GM21528 (cell line): ENCODE data around the gene KIFC3.
A peak's percentile ranks its signal among the peaks of the same experiment; 100 is the strongest.
"Not testable (repeated sequence)": the region's sequence is repeated elsewhere in the genome, so short reads cannot be mapped to it uniquely, and the experiment has no call there.

Experiments used
- ATAC-seq: cut with Tn5 transposase; IDR thresholded peaks from one replicate; pipeline ENCODE4 v1.9.1; 2021; ENCODE audit warnings: mild to moderate bottlenecking, moderate library complexity; ENCODE audit not compliant: unreplicated experiment, low FRiP score

KIFC3 gene

DNA sequence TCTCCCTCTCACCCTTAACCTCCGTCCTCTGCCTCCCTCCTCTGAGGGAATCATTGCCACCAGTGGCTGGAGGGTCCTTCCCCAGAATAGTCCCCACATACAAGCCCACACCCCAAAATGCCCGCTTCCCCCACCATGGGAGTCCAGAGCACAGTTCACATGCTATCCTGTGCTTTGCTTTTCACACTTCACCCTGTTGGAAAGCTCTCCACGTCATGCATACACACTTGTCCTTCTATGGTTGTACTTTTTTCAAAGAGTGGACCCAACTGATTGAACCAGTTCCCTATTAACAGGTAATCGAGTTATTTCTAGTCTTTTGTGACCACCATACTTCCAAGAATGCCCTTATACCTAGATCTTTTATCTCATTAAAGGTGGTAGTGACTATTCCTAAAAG lies 23.8 kb upstream of the KIFC3 start:
- no peak for ATAC-seq

DNA sequence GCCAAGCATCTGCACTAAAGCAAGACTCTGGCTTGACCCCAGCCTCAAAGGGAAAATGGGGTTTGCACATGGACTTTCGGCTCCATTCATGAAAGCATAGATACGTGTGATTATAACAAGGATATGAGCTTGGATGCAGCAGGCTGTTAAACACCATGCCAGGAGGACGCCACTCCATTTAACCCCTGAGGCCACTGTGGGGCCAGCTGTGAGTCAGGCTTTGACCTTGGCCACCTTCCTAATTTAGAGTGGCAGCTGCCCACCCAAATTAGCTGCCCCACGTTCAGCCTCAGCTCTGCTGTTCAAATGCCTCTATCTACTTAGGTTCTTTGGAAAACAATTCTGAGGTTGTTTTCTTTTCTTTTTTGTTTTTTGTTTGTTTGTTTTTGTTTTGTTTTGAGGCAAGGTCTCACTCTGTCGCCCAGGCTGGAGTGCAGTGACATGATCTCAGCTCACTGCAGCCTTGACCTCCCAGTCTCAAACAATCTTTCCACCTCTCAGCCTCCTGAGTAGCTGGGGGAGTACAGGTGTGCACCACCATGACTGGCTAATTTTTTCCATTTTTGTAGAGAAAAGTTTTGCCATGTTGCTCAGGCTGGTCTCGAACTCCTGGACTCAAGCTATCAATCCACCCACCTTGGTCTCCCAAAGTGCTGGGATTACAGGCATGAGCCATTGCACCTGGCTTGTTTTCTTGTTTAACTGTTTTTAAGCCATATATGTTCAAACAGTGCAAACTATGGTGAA lies 23.2 kb upstream of the KIFC3 start:
- ATAC-seq, result no peak

DNA sequence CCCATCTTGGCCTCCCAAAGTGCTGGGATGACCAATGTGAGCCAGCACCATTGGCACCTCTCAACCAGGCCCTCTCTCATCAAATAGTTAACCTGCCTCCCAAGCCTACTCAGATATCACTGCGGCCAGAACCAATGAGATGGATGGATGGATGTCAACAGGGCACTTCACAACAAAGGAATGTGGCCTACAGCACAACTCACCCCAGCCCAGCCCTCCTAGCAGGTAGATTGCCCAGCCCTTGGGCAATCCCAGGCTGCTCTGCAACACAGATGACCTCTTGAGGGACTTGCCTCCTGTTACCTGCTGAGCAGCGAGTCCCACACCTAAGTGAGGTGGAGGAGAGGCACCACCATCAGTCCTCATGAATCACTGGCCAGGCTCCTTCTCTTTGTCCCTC lies 22.6 kb upstream of the KIFC3 start:
- ATAC-seq, result no peak

DNA sequence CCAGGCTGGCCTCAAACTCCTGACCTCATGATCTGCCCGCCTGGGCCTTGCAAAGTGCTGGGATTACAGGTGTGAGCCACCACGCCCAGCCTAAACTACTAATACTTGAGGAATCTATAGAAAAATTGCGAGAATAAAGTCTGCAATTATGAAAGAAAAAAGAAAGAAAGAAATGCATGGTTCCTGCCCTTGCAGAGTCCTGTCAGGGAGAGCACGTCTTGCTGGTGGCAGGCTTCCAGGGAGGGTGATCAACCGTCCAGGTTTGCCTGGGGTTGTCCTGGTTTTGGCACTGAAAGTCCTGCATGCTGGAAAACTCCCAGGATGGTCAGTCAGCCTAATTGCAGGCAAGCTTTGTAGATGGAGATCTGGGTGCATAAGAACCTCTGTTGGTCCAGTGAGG lies 21.5 kb upstream of the KIFC3 start:
- ATAC-seq, result no peak

DNA sequence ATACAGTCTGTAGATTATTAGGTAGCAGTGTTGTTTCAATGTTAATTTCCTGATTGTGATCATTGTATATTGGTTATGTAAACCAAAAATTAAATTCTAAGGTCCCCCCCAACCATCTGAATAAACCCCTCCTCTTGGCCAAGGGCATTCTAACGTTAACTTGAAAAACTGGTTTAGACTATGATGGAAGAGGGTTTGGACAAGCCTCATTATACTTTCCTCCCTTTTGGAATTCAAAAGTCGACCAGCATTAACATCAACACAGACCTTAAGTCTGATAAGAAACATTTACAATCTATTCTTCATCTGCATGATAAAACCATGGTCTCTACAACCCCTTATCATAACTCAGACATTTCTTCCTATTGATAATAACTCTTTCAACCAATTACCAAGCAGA lies 20.6 kb upstream of the KIFC3 start:
- no peak for ATAC-seq

DNA sequence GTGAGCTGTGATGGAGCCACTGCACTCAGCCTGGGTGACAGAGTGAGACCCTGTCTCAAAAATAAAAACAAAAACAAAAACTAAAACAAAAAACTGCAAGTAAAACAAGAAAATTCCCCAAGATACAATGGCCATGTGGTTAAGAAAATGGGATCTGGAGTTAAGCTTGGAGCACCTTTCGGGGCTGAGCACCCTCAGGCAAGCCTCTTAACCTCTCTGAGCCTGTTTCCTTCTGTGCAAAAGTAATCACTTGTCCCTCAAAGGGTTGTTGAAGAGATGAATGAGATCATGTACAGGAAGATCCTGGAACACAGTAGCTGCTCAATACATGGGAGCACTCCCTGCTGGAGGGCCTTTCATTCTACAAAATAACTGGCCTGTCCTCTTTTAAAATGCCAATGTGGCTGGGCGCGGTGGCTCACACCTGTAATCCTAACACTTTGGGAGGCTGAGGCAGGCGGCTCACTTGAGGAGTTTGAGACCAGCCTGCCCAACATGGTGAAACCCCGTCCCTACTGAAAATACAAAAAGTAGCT lies 19.8 kb upstream of the KIFC3 start:
- no peak for ATAC-seq

DNA sequence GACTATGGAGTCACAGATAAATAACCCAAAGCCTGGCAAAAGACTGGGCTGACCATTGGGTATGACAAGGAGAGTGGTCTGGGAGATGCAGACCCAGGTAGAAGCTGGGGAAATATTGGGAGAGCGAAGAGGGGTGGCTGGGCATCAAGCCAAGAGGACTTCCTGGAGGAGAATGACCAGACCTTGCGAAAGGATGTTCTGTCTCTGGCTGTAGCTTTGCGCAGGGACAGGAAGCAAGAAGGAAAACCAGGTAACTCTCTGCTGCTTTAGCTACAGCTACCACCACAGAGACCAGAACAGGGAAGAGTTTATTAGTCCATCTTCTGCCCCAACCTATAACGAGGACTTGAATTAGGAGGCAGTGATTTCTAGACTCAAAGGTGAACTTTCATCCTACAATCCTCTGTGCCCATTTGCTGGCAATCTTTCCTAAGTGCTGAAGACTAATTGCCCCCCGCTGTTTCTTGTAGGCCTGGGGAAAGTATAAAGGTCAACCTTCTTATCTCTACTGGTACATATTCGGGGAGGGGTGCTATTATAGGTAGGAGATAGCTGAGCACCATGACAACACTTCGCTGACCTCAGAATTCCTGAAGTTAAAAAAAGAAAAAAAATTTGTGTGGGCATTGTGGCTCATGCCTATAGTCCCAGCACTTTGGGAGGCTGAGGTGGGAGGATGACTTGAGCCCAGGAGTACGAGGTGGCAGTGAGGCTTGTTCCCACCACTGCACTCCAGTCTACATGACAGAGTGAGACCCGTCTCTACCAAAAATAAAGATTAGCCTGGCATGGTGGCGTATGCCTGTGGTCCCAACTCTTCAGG lies 19.1 kb upstream of the KIFC3 start:
- ATAC-seq, result no peak

DNA sequence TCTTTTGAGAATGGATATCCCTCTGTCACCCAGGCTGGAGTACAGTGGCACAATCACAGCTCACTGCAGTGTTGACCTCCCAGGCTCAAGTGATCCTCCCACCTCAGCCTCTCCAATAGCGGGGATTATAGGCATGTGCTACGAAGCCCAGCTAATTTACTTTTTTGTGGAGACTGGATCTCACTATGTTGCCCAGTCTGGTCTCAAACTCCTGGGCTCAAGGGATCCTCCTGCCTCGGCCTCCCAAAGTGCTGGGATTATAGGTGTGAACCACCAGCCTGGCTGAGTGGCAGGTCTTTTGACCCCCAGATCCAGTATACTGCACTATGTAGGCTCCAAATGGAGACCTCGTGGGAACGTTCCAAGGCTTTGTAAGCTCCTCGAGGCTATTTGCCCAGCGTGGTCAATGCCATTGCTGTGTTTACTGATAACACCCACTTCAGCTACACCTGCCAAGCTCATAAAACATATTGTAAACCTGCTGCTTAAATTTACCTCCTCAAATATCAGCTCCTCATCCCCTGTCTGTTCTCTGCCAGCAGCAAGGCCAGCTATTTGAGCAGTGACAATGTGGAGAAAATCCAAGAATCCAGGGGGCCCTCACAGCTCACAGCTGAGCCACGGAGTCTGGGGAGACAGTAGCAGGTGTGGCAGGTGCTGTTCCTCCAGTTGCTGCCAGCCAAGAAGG lies 16.2 kb upstream of the KIFC3 start:
- ATAC-seq, result no peak

DNA sequence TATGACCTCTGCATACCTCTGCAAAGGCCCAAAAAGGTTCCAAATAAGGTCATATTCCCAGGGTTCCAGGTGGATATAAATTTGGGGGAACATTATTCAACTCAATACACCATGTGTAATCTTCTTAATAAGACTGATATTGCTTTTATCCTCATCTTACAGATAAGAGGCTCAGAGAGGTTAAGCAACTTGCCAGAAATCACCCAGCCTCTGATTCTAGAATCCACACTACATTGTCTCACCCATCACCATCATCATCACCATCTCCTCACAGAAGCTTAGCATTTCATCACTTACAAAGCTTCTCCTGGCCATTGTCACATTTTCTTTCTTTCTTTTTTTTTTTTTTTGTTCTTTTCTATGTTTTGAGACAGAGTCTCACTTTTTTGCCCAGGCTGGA lies 15.4 kb upstream of the KIFC3 start:
- ATAC-seq, result no peak

DNA sequence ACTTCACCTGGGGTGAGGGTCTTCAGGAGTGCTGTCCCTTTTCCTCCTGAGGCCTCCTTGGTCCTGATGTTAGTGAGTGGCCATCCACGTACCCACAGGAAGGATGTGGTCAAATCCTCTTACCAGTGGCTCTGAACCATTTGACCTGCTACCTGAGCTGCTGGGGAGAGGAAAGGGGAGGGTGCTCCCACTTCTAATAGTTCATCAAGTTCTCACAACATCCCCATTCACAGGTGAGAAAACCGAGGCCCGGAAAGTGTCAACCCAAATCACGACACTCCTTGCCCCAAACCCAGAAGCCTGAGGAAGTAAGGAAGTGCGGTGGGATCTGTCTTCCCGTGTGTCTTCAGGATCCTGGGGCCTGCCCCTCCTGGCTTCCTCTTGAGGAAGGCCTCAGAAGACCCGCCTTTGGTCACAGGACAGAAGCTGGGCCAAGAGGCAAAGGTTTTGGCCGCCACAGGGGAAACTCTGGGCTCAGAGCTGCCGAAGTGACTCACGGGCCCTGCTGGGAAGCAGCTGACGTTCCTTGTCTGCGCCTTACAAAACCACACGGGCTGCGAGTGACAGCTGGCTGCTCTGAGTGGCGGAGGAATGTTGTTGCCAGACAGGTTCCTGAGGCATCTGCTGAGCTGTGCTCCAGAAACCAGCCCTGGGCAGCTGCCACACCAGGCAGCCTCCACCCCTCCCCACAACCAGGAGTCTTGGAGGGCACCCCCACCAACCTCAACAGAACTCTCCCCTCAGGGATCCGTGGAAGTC lies 13.9 kb upstream of the KIFC3 start:
- no peak for ATAC-seq

DNA sequence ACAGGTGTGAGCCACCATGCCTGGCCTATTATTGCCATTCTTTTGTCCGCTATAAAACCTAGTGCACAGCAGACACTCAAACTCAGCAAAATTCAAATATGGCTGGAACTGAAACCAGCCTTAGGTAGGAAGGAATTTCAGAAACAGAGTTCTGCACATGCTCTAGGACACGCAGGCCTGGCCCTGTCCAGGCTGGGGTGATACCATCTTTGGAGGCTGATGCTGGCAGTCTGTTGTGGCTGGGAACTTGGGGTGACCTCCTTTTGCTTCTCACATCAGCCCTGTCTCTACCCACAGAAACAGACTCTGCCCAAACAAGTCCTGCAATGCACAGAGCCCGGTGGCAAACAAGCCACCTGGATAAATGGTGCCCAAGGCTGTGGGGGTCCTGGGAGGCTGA lies 12.6 kb upstream of the KIFC3 start:
- ATAC-seq, result no peak

DNA sequence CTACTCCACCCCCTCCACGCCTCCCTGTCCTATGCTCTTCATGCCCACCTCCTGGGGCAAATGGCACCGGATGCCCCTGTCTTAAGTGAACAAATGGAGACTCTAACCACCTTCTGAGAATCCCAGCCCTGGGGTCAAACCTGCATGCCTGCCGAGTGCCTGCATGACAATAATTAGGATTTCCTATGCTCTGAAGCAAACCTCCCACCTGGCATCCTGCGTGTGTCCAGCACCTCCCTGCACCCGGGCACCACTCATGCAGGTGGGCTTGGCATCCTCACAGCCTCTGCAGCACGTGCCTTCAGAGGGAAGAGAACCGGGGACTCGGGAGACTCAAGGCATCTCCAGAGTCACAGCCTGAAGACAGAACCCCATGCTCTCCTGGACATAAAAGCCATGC lies 11.2 kb upstream of the KIFC3 start:
- no peak for ATAC-seq

DNA sequence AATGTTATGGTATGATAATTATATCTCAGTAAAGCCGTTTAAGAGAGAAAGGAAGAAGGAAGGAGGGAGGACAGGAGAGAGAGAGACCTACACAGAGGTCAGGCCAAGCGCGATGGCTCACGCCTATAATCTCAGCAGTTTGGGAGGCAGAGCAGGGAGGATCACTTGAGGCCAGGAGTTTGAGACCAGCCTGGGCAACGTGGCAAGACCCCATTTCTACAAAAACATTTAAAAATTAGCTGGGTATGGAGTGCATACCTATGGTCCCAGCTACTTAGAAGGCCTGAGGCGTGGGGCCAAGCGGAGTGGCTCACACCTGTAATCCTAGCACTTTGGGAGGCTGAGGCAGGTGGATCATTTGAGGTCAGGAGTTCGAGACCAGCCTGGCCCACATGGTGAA lies 9.0 kb upstream of the KIFC3 start:
- ATAC-seq, result not testable (repeated sequence)

DNA sequence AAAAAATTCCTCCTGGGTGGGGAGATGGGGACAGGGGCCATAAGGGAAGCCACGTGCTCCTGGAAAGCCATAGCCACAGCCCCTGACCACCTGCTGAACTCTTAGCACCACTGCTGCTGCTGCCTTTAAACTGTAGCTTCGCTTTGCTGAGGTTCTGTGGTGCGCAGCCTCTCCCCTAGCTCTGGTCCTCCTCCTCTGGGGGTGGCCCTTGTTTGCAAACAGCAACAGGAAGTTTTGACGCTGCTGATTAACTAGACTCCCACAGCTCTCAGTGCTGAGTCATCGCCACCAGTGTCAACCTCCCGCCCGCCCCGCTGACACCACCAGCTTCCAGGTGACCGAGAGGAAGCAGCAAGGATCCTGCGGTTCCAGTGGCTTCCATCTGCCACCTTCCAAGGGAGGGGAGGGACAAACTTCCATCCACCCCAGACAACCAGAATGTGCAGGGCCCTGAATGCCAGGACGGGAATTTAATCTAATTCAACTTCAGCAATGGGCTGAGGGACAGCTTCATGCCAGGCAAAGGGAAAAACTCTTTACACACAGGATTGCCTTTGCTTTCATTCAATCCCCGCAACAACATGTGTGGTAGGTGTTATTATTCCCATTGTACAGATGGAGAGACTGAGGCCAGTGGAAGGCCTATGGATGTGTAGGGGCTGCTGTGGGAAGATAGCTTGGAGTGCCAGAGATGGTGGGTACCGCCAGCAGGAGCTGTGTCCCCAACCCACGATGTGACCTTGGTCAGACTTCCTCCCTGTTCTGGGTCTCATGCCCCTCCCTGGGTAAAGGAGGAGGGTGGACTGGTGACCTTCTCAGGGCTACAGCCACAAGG lies 8.1 kb upstream of the KIFC3 start:
- peak; percentile 97 for ATAC-seq

DNA sequence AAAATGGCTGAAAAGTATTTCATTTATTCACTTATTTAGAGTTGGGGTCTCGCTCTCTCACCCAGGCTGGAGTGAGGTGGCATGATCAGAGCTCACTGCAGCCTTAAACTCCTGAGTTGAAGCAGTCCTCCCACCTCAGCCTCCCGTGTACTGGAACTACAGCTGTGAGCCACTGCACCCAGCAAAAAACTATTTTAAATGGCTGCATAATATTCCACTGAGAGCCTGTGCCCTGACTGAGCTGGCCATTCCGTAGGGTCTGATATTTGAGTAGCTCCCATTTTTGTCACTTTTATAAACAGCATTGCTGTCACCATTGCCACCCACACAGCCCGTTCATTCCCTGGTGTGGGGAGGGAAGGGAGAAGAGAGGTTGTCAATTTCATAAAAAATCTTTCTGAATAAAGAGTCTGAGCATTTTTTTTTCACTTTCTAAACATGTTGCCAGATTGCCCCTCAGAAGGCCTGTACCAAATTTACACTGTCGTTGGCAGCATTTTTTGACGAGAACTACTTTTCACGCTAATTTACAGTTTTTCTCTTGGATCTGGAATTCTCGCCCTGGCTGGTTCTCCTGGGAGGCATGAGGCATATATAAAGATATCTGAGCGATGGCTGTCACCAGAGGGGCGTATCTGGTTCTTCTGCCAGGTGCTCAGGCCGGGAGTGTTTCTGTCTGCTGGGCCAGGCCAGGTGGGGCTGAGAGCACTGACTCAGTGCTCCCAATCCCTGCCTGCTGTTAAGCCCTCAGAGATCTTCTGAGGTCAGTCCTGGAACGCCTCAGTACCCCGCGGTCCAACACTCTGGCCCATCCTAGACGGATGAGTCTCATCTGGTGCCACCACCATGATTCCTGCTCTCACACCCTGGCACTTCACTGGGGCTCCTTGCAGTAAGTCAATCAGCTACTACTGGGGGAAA lies 7.2 kb upstream of the KIFC3 start:
- ATAC-seq, result peak; percentile 18

DNA sequence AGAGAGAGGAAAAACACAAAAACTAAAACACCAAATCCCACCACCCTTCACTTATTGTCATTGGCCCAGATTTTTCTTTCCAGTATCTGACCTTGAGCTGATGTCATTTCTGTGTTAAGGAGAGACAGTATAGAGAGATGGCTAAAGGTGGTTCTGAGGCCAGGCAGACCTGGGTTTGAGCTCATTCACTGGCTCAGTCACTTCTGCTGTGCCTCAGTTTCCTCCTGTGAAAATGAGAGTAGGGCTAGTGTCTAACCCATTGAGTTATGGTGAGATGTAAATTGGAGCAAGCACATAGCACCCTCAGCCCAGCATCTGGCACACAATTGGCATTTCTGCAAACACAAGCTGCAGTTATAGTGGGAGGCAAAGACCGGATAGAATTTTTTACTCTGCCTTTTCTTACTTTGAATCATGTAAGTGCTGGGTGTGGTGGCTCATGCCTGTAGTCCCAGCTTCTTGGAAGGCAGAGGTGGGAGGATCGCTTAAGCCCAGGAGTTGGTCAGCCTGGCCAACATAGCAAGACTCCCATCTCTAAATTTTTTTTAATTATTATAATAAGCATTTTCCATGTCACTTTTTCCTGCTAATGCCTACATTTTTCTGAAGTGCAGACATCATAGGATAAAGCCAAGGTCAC lies 6.4 kb upstream of the KIFC3 start:
- ATAC-seq, result no peak

DNA sequence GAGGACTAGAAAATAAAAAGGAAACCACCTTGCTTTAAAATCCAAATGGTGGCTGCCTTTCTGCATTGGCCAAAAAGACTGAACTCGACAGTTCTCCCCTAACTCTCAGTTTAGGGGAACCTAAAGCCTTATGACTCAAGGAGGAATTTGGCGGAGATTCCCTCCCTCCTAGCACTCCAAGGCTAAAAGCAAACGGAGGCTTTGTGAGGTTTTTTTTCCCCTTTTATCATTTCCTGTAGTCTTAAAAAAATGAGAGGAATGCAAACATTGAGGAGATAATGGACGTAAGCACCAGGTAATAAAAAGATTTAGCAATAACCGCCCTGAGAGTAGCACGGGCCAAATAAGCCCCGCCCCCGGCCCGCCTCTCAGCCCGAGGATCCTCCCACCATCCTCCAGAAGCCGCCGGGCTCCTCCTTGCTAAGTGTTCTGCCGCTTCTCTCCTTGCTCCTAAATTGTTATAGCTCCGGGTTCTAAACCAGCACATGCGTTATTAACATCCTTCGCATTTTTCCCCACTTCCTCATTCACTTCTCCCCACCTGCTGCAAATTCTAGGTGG lies 5.8 kb upstream of the KIFC3 start:
- ATAC-seq, result no peak
